NCI-H526 (cell line): ENCODE data around the gene C11orf91.
A peak's percentile ranks its signal among the peaks of the same experiment; 100 is the strongest.
"Not testable (repeated sequence)": the region's sequence is repeated elsewhere in the genome, so short reads cannot be mapped to it uniquely, and the experiment has no call there.

Experiments used
- DNase-seq, 2 experiments: peaks; one replicate each; lab custom pipeline; 2025; lab: John Stamatoyannopoulos, UW

Gene C11orf91, protein sequence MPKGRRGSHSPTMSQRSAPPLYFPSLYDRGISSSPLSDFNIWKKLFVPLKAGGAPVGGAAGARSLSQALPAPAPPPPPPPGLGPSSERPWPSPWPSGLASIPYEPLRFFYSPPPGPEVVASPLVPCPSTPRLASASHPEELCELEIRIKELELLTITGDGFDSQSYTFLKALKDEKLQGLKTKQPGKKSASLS

DNA sequence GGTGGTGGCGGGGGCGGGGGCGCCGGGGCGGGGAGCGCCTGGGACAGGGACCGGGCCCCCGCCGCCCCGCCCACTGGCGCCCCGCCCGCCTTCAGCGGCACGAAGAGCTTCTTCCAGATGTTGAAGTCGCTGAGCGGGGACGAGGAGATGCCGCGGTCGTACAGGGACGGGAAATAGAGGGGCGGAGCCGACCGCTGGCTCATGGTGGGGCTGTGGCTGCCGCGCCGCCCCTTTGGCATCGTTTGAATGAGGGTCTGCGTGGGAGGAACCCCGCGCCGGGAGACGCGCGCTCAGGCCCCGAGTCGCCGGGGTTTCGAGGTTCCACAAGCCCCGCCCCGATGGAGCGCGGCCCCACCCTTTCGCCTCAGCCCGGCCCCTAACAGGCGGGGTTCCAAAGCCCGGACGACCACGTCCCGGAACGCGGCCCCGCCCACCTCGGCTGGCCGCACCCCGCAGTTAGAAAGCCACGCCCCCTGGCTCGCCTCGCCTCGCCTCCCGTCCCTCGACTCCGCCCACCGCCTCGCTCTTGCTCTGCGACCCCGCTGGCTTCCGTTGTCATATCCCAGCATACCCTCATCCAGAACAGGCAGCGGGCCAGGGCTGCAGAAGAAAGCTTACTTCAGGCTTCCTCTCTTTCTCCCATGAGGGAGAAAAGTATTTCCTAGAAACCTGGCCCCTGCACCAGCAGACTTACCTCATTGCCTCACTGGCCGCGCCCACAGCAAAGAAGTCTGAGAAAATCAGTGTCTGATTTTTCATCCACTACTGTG lies at the start of gene C11orf91:
Gene C11orf91, minus strand, starts transcription at position 325 of the 770 bp plus-strand sequence. Its CDS starts 86 bp downstream, at position 239.
- DNase-seq = peak; percentile 80 to 98

DNA sequence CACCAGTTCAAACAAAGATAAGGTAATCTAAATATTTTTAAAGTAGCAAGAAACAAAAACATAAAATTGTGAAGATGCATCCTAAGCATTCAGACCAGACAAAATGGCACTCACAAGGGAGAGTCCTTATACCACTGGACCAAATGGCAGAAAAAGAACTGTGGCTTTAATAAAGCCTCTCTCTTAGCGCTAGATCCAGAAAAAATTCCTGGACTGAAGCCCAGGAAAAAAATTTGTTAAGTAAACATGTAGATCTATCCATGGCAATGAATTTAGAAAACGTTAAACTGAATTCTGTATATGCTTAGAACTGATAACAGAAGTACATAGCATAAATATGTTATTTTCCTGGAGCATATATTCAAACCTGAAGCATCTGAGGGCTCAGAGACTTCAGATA lies 47.4 kb upstream of the C11orf91 start:
- DNase-seq = peak; percentile 11 to 16

DNA sequence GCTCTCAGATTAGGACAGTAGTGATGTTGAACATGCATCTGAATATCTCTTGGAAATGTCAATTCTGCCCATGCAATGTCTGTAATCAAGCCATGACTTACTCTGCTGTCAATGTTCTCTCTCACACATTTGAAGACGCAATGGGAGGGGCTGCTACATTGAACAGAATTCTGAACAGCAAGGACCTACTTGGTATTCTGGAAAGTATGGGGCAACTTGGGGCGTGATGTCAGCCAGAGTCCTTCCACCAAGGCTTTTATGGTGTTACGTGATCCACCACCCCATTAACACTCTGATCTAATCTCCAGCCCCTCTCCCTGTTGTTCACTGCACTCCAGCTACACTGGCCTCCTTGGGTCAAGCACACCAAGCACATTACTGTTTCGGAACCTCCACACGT lies 42.7 kb upstream of the C11orf91 start:
- no peak for DNase-seq

DNA sequence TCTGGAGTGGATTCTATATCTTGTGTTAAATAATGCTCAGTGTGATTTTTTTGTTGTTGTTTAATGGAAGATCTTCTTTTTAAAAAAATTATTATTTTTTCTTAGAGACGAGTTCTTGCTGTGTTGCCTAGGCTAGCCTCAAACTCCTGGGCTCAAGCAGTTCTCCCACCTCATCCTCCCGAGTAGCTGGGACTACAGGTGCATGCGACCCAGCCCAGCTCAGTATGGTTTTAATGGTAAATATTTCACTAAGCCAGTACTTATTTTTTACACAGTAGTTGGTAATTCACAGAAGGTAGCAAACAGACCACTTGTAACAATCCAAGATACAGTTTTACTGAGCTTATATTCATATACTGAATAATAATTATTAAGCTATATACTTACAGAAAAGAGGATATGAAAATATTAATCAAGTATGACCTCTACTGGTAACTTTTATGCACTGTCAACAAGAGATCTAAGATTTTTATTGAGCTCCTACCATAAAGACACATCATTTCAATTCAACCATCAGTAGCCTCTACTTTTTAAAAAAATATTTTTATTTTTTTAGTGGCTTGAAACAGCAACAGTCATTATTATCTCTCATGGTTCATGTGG lies 41.7 kb upstream of the C11orf91 start:
- DNase-seq = peak in 1 of 2 experiments; percentile 45

DNA sequence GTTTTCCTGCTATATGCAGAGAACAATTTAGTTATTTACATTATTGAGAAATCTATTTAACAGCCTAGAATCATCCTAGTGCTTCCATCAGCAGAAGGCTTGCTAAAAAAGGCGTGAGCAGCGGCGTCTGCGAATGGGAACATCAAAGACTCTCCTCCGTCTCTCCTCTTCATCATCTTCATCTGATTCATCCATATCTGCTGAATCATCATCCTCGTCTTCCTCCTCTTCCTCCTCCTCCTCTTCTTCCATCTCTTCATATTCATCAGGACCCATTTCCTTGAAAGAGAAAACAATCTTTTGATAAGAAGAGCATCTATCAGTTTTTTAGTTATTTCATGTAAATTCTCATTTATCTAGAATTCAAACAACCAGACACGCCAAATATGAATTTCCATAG lies 41.2 kb upstream of the C11orf91 start:
- DNase-seq = no peak

DNA sequence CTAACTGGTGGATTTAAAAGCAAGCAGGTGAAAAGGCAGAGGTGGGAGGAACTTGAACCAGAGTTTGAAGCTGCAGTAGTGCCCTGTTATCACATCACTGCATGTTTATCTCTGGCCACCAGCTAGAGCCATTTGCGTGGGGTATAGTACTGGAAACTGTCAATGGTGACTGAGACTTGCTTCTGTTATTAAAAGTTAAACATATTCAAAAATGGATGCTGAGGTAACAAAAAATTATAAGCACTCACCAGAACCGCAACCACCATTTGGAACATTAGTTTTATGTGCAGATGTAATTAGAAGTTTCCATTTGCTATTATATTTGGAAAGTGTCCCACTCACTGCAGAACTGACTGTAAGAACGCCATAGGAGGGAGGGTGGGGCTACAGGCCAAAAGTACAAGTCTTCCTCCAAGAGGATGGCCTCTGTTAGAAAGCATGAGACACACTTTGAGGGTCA lies 36.8 kb upstream of the C11orf91 start:
- DNase-seq = no peak

DNA sequence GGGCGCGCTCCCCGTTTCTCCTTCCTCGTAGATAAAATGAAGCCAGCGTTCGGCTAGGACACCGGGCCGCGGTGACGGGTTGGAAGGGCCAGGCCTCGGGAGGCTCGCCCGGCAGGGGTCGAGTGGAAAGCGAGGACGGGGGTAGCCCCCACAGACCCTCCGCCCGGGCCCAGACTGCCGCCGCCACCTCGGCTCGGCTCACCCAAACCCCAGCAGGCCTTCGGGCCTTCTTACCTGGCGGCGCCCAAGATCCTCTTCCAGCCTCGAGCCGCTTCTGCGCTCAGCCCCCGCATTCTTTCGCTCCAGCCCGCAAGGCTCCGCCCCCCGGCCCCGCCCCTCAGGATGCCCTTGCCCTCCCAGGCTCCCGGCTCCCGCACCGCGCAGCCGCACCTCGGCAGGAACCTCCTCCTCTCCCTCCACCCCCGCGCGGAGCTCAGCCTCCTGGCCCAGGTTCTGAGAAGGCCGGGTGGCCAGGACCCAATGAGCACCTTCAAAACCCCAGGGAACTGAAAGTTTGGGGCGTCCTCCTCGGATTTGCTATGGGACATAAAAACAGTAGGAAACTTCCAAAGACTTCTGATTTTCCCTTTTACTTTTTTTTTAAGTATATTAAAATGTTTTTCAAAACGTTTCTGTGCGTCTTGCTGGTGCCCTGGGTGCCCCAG lies 35.7 kb upstream of the C11orf91 start, which contains the start of gene CD59:
Gene CD59, minus strand, starts transcription at position 276 of the 665 bp plus-strand sequence. CDS start 13,978 bp downstream, outside the sequence.
- peak; percentile 90 to 99 for DNase-seq

DNA sequence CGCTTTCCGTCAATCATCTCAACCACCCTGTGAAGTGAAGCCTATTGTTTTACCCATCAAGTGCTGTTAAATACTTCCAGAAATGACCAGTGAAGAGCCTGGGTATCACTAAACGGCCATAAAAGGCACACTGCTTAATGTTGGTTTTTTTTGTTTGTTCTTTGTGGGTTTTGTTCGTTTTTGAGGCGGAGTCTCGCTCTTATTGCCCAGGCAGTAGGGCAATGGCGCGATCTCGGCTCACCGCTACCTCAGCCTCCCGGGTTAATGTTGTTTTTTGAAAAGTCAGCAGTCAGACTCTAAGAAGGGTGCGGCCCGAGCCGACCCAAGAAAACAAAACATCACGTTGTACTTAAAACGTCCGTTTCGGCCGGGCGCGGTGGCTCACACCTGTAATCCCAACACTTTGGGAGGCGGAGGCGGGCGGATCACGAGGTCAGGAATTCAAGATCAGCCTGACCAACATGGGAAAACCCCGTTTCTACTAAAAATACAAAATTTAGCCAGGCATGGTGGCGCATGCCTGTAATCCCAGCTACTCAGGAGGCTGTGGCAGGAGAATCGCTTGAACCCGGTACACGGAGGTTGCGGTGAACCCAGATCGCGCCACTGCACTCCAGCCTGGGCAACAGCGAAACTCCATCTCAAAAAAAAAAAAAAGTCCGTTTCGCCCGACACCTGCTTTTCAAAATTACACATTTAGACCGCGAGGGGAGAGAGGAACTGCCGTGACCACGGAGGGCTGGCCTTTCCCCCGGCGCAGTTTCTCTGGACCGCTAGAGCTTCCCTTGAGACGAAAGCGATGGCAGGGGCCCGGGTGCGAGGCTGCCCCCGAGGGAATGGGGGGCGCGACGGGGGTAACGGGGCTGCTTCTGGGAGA lies 34.9 kb upstream of the C11orf91 start:
- peak; percentile 57 to 80 for DNase-seq

DNA sequence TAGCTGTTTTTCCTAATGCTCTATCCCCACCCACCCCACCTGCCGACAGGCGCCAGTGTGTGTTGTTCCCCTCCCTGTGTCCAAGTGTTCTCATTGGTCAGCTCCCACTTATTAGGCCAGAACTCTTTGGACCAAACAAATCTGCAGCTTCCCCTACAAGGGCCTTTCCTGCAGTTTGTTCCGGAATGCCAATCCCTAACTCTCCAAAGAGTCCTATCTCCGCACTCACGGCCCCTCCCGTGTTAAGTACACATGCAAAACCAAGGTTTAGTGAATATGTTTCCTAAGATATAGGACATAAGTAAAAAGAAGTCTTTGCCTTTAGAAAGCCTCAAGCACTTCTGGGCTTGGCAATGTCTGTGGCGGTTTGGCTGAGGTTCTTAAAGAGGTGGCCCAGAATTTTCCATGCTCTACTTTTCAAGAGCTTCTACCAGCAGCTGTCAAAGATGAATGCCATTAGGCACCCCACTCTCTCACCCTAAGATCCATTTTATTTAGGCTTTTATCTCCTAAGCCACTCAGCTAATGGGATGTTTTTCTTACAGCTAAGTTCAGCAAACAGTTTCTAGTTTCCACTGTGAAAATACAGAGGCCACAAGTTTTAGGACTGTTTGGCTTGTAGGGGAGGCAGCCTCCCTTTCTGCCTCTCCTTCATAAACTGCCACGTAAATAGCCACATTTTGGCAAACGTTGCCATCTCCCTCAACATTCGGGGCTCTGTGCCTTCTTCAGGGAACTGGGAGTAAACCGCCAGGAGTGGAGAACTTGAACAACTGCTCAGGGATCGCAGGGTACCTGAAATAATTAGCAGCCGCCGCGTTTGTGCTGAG lies 34.0 kb upstream of the C11orf91 start:
- peak; percentile 56 to 66 for DNase-seq

DNA sequence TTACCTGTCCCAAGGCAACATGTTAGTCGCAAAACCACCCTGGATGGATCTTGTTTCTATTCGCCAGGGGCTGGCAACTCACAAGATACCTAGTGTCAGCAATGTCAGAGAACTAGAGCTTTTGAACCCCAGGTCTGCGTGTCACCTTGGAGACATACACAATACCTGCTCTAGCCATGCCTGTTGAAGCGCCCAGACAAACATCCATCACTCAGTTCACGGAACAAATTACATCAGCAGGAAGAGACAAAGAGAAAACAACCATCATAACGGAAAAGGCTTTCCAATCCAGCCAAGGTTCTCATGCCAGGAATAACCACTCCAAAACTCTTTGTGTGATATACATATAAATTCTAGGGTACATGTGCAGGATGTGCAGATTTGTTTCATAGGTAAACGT lies 33.4 kb upstream of the C11orf91 start:
- DNase-seq = no peak

DNA sequence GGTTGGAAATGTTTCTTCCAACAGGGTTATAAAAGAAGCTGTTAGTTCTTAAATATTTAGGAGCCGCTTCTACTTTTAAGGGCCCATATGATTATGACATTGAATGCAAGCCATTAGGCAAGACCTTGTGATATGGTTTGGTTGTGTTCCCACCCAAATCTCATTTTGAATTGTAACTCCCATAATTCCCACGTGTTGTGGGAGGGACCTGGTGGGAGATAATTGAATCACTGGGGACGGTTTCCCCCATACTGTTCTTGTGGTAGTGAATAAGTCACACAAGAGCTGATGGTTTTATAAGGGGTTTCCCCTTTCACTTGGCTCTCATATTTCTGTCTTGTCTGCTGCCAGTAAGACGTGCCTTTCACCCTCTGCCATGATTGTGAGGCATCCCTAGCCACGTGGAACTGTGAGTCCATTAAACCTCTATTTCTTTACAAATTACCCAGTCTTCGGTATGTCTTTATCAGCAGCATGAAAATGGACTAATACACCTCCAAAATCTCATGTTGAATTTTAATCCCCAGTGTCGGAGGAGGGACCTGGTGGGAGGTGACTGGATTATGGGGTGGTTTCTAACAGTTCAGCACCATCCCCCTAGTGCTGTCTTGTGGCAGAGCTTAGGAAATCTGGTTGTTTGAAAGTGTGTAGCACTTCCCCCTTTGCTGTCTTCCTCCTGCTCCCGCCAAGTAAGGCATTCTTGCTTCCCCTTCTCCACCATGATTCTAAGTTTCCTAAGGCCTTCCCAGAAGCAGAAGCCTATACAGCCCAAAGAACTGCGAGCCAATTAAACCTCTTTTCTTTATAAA lies 31.3 kb upstream of the C11orf91 start:
- DNase-seq = no peak

DNA sequence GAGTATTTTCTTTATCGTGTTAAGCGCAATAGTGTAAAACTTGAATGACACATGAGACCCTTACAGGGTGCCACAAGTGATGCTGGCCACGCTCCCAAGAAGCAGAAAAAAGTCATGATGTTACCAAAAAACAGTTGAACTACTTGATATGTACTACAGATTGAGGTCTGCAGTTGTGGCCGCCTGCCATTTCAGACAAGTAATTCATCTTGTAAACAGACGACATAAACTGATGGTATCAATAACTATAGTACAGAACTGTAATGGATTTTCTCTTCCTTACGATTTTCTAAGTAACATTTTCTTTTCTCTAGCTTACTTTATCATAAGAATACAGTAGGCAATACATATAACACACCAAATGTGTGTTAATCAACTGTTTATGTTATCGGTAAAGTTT lies 30.1 kb upstream of the C11orf91 start:
- DNase-seq = no peak

DNA sequence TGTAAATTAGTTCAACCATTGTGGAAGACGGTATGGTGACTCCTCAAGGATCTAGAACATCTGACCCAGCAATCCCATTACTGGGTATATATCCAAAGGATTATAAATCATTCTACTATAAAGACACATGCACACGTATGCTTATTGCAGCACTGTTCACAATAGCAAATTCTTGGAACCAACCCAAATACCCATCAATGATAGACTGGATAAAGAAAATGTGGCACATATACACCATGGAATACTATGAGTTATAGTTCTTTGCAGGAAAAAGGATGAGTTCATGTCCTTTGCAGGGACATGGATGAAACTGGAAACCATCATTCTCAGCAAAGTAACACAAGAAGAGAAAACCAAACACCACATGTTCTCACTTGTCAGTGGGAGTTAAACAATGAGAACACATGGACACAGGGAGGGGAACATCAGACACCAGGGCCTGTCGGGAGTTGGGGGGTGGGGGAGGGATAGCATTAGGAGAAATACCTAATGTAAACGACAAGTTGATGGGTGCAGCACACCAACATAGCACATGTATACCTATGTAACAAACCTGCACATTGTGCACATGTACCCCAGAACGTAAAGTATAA lies 28.5 kb upstream of the C11orf91 start:
- not testable (repeated sequence) for DNase-seq

DNA sequence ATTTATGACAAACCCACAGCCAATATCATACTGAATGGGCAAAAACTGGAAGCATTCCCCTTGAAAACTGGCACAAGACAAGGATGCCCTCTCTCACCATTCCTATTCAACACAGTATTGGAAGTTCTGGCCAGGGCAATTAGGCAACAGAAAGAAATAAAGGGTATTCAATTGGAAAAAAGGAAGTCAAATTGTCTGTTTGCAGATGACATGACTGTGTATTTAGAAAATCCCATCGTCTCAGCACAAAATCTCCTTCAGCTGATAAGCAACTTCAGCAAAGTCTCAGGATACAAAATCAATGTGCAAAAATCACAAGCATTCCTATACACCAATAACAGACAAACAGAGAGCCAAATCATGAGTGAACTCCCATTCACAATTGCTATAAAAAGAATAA lies 26.9 kb upstream of the C11orf91 start:
- DNase-seq = not testable (repeated sequence)

DNA sequence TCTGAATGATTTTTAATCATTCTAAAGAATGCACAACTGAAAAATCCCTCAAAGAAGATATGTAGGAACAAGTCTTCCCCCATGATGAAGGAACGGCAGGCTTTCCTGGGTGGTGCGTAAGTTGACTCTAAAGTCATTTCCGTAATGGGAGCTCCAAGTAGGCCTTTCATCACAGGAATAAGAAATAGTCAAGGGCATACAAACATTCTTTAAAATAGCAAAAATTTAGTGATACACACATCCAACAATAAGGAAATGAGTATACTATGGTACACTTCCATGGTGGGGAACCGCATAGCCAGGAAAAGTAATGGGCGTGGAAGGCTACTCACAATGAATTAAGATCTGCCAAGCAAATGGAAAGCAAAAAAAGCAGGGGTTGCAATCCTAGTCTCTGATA lies 24.9 kb upstream of the C11orf91 start:
- DNase-seq = no peak

DNA sequence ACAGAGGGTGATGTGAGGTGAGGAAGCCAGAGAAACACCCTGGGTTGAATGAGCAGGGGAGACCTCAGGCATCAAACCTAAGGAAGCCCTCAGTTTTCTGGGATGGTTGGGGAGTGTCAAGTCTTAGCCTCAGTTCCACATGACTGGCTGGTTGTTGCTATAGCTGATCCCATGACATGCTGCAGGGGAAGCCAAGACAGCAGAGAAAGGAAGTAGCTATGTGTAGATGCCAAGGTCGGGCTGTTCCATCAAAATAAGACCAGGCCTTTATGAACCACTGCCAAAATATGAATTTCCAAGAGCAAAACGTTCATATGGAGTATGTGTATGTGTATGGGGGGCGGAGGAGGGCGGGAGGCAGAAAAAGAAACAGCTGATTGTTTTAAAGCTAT lies 24.0 kb upstream of the C11orf91 start:
- DNase-seq = no peak

DNA sequence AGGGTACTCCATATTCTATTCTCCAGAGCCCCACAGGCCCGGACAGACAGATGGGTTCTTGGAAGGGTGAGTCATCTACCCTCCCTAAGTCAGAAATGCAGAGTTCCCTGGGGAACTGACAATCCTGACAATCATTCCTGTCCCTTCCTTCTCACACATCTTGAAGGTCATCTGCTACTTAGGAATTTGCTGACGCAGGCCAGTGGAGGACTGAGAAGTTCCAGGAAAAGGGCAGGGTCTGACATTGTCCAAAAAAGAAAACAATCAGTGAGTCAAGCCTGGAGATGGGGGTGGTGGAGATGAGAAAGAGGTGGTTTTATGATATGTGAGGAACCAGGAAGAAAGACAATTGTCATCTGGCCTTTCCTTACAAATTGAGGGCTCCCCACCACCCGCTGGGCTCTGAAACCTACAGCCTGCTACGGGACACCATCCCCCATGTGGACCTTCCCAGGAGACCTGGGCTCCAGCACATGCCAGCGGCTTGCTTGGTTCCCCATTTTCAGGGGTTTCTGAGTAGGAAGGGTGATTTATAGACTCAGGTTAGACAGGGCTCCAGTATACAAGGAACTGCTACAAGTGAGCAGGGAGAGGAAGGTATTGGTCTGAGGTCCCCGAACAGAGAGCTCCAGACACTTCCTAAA lies 22.7 kb upstream of the C11orf91 start:
- DNase-seq = no peak

DNA sequence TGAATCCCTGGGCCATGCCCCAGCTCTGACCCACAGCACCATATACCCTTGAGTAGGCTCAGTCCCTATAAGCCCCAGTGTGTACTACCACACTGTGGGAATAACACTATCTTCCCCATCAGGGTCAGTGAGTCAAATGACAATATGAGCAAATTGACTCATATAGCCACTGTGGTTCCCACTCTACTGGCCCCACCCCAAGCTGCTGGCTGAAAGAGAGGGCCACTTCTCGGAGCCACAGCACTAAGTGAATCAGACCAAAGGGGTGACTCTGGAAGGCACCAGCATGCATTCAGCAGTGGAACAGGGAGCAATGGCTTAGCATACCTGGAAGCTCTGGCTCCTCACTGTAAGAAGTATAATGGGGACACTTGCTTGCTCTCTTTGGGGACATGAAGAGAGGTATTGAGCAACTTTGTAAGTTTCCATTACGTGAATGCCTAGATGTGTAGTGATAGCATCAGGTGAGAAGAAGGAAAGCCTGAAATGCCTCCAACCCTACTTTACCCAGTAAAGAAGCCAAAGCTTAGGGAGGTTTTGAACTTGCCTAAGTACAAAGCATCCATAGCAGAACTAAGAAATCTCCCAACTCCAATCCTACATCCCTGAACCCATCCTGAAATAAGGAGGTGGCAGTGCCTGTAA lies 22.1 kb upstream of the C11orf91 start:
- no peak for DNase-seq
